Measurements from ENCODE around the gene GVQW3. TPM values are rescaled to one million over a fixed set of nuclear protein-coding genes. Genes with fewer than 3 reads are reported as not detected.

Gene GVQW3
- 1.8 and 3.8 TPM in 2 replicates for total RNA-seq

DNA sequence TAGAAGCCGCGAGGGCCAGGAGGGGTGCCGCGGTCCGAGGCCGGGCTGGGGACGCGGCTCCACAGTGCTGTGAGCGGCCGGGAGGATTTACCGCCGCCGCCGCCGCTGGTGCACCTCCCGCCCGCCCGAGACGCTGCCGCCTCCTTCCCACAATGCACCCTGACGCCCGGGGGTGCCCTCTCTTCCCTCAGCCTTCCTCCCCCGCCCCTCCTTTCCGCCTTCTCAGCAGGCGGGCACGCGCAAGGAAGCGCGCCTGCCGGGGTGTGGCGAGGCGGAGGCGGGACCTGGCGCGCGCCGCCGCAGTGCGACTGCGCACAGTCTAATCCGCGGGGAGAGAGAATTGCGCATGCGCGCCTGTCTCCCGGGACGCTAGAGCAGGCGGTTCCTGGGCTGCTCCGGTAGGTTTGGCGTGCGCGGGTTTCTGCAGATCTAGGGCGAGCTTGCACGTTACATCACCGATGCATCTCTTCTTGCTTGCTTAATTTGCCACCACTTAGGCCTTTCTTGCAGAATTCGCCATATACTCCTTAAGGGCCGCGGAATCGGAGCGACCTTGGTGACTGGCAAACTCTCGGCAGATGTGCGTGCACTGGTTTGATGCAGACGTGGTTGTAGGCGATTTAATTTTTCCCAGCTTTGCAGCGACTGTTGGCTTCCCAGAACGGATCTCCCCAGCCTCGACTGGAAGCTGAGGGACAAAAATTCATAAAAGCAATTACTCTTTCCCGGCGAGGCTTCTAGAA lies at the start of gene GVQW3, which contains the start of gene THAP12:
TSS of gene GVQW3 (plus strand) at position 347 of the 743 bp plus-strand sequence. CDS start 506 bp downstream, outside the sequence.
TSS of gene THAP12 (minus strand) at position 156 of the 743 bp plus-strand sequence. CDS start 296 bp downstream, outside the sequence.

DNA sequence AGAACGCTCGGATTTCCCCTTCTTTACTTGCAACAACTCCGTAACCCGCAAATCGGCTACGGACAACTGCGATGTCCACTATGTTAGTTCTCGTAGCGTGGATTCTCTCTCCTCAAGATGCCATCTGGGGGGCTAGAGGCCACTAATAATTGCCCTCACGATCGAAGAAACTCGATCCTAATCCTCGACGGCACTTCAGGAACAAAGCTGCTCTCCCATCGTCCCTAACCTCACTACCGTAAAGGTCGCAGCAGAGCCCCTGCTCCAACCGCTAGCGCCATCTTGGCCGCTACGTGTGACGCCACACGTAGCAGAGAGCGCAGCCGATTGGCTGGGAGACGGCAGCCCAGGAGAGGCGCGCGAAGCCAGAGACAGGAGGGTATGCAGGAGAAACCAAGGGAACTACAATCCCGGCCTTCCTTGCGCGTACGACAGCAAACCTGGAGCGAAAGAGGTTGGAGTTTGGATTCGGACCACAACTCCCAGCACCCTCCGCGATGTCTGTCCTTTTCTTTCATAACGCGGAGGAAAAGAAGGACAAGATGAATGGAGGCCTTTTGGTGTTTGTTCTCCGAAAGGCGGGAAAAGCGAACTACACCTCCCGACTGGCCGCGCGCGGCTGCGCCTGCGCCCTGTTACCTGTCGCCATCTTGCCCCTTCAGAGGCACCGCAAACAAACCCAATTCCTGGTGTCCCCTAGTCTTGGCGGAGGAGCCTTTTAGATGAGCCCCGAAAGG lies 63.4 kb downstream of the GVQW3 start, which contains the start of gene EMSY:
TSS of gene EMSY (plus strand) at position 635 of the 737 bp plus-strand sequence. CDS start 1,921 bp downstream, outside the sequence.

Other genes with a start within 250 kb of the GVQW3 start
- gene WNT11, start 174.8 kb upstream of the GVQW3 start, total RNA-seq: under 0.01 and 0.50 TPM in 2 replicates
- gene THAP12, start 191 bp upstream of the GVQW3 start, total RNA-seq: 41.7 and 64.1 TPM in 2 replicates
- 8.1 and 11.9 TPM in 2 replicates for gene EMSY, start 63.7 kb downstream of the GVQW3 start, total RNA-seq

All from smooth muscle cell of trachea (primary cell).